Heart left ventricle (tissue), 16 donors: ENCODE results near the gene SHC4. TPM values are rescaled to one million over a fixed set of nuclear protein-coding genes. Genes with fewer than 3 reads are reported as not detected.
"Not testable (repeated sequence)": the region's sequence is repeated elsewhere in the genome, so short reads cannot be mapped to it uniquely, and the experiment has no call there.

Source experiments
- ATAC-seq, 4 donors: fragments of 200-7000 bp; cut with Tn5 transposase; one replicate each; pipeline ENCODE4 v1.9.1; 2020 to 2022; ENCODE audit warnings: moderate library complexity in 4 of 4, mild to moderate bottlenecking in 3 of 4, moderate number of reproducible peaks in 1 of 4
- DNase-seq, 5 donors: peaks; one replicate each; pipeline ENCODE4 v3.0.0-alpha.2; 2020
- H3K27ac ChIP-seq, 12 donors: fragments of 200-600 bp; sonication (generic) in 4 of 12; one replicate each; pipeline versions ENCODE4 v1.5.0 to v1.8.0; 2016 to 2022; ENCODE audit warnings: mild to moderate bottlenecking in 2 of 12
- H3K27me3 ChIP-seq, 9 donors: fragments of 200-600 bp; sonication (generic) in 2 of 9; one replicate each; pipeline versions ENCODE4 v1.5.1 to v1.8.0; 2016 to 2022; ENCODE audit warnings: mild to moderate bottlenecking in 3 of 9
- H3K36me3 ChIP-seq, 9 donors: fragments of 200-600 bp; sonication (generic) in 2 of 9; one replicate each; pipeline versions ENCODE4 v1.5.0 to v1.8.0; 2018 to 2022; ENCODE audit warnings: mild to moderate bottlenecking in 2 of 9
- H3K4me1 ChIP-seq, 12 donors: fragments of 200-600 bp; sonication (generic) in 4 of 12; one replicate each; pipeline versions ENCODE4 v1.5.0 to v1.8.0; 2016 to 2022; ENCODE audit warnings: mild to moderate bottlenecking in 3 of 12
- H3K4me3 ChIP-seq, 12 donors: fragments of 200-600 bp; sonication (generic) in 4 of 12; one replicate each; pipeline versions ENCODE4 v1.5.0 to v1.8.0; 2017 to 2022; ENCODE audit warnings: mild to moderate bottlenecking in 9 of 12, moderate library complexity in 4 of 12
- H3K9me3 ChIP-seq, 12 donors: fragments of 200-600 bp; sonication (generic) in 4 of 12; one replicate each; pipeline versions ENCODE4 v1.5.0 to v1.8.0; 2016 to 2022; ENCODE audit warnings: mild to moderate bottlenecking in 1 of 12
- POLR2A ChIP-seq, 2 donors: fragments of 450-650 bp; IDR thresholded peaks; one replicate each; pipeline ENCODE4 v1.6.1; 2017; ENCODE audit warnings: antibody characterized with exemption in 2 of 2, mild to moderate bottlenecking in 2 of 2, moderate library complexity in 2 of 2
- WGBS, 4 donors: extraction: QIAGEN DNeasy Blood & Tissue Kit in 2 of 4; methylation state at CpG; one replicate each; pipeline versions ENCODE4 v1.1.5 to v1.1.7; 2013 to 2018; 5-methylcytosine and 5-hydroxymethylcytosine counted together
- intact Hi-C, 10 donors: fragments of 100-400 bp; cut with DNase I; formaldehyde crosslinking; loops; one replicate each; pipeline versions ENCODE4 v1.11.1 to v1.14.2; 2022
- polyA plus RNA-seq, 2 donors: library from polyadenylated mRNA; stranded (reverse); fragments of 200-250 nt; gene quantifications; one replicate each; pipeline ENCODE4 v1.2.3, GENCODE V29; 2013
- total RNA-seq, 9 donors: library from RNA; depleted of rRNA in 2 of 9; stranded (reverse); fragments of >200 nt in 2 of 9; fragmentation: NEBNext Ultra II Directional in 3 of 9; extraction: Animal tissue kit (Norgen Biotek cat#: 25700) in 3 of 9; gene quantifications; one replicate each; pipeline versions ENCODE4 v1.1.0 to v1.2.4, GENCODE V29; 2016 to 2023
- TF ChIP-seq, protein P1 (sequence below), 12 donors: fragments of 200-600 bp; sonication (generic) in 4 of 12; IDR thresholded peaks; one replicate each; pipeline versions ENCODE4 v1.5.0 to v1.8.0; 2018 to 2022; ENCODE audit warnings: antibody characterized with exemption in 12 of 12, mild to moderate bottlenecking in 5 of 12
- donor health status: ischemic (EF 13 %, LVEDD 7.1; RV severe dilation, severe dysfunction).
- donor health status: healthy with polysubstance abuse.
- donor health status: DM: no; HTN: yes; CAD: no.
- donor health status: DM: no; HTN: no; CAD: no.
- donor health status: ischemic (EF 25% LVEDD 6.9; RV normal size, moderate dysfunction).
- donor health status: ischemic (EF 25% LVEDD 5.7; RV mildly dilated, moderate dysfunction).
- donor health status: healthy.
- donor health status: DM: yes; HTN: yes; CAD: no.
- donor health status: ischemic (EF 35%, LVEDD 5.7; RV mildly dilated, moderate dysfunction).
- donor health status: nonischemic (EF 11% LVEDD 7.7; RV severe dilation, severe dysfunction).
- donor health status: DM: yes; HTN: yes; CAD: no.
- donor health status: PGD.
- donor health status: ischemic (EF 29% LVEDD 5.4; RV normal size, mild dysfunction).
- donor health status: nonischemic (EF 23%, LVEDD 6.1; RV moderate dilation, normal function).

Gene SHC4
- total and polyA plus RNA-seq, 11 donors: 1.3 to 4.1 (median 2.2) TPM

DNA sequence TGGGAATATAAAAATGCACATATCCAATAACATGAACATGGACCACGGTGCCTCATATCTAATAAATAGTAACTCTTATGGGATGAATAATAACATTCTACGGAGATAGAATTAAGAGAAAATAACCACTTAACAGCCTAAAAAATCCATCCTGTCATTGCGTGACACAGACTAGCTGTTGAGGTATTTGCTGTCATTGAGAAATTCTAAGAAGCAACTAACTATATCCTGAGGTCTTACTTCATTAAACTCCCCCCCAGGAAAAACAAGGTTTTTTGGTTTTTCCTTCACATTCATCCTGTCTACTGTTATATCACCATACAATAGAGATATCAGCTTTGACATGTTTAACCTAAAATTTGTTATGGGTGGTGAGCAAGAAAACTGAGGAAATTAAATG is 167.2 kb downstream of the SHC4 start:
- Histone ChIP-seq H3K27me3 (no peaks in the 10 kb centered on the region), H3K4me3 (peak overlapping the region in 3 of 12 donors; percentile 24 to 39 (median 35)), H3K27ac (peak overlapping the region in 3 of 12 donors; percentile 27 to 50 (median 50)), H3K4me1 (peaks cover 0 to 34% (median 0%) of the 10 kb centered on the region in 12 donors), H3K9me3 (no peaks in the 10 kb centered on the region), H3K36me3 (peaks cover 0 to 17% (median 0%) of the 10 kb centered on the region in 9 donors)
- no peak for TF ChIP-seq POLR2A (IDR thresholded peaks at IDR 0.05)
- TF ChIP-seq, protein P1, sequence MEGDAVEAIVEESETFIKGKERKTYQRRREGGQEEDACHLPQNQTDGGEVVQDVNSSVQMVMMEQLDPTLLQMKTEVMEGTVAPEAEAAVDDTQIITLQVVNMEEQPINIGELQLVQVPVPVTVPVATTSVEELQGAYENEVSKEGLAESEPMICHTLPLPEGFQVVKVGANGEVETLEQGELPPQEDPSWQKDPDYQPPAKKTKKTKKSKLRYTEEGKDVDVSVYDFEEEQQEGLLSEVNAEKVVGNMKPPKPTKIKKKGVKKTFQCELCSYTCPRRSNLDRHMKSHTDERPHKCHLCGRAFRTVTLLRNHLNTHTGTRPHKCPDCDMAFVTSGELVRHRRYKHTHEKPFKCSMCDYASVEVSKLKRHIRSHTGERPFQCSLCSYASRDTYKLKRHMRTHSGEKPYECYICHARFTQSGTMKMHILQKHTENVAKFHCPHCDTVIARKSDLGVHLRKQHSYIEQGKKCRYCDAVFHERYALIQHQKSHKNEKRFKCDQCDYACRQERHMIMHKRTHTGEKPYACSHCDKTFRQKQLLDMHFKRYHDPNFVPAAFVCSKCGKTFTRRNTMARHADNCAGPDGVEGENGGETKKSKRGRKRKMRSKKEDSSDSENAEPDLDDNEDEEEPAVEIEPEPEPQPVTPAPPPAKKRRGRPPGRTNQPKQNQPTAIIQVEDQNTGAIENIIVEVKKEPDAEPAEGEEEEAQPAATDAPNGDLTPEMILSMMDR (IDR thresholded peaks at IDR 0.05): no peak
- ATAC-seq (no peak), DNase-seq (no peak)
- 83 to 95% (median 88%) methylated on average over 3 of the region's 3 CpGs for WGBS, 4 donors
- intact Hi-C loops: loop anchor here in 3 of 10 donors (5.0 to 10.0 kb wide), 3 partner anchors 152 to 439 kb away; partner anchors contain the start of gene FBN1 (in 2 of the 3)

DNA sequence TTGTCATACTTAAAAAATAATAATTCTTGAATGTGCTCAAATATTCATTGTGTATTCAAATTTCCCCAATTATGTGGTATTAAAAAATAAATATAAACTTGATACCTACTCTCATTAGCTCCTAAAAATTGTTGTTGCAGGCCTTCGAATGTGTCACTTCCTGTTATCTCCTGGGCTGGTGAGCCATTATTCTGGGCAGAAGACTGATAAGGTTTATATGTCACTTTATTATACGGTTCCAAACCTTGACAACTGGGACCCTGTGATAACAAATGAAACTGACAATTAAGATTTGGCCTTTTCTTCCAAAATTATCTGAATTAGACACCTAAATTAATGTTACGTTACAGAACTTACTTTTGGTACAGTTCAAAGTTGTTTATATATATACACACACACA is 167.8 kb downstream of the SHC4 start:
- intact Hi-C loops: loop anchor here in 3 of 10 donors (5.0 to 10.0 kb wide), 3 partner anchors 151 to 439 kb away; partner anchors contain the start of gene FBN1 (in 2 of the 3)
- Histone ChIP-seq H3K4me3 (peak overlapping the region in 1 of 12 donors; percentile 26), H3K4me1 (peaks cover 0 to 29% (median 0%) of the 10 kb centered on the region in 12 donors), H3K9me3 (no peaks in the 10 kb centered on the region), H3K27ac (peak overlapping the region in 1 of 12 donors; percentile 88), H3K36me3 (peaks cover 0 to 17% (median 0%) of the 10 kb centered on the region in 9 donors), H3K27me3 (no peaks in the 10 kb centered on the region)
- TF ChIP-seq POLR2A (IDR thresholded peaks at IDR 0.05): no peak
- TF ChIP-seq, protein P1 (IDR thresholded peaks at IDR 0.05): no peak
- no peak for DNase-seq
- no peak for ATAC-seq
- 81 to 90% (median 87%) methylated on average over 3 of the region's 3 CpGs for WGBS, 4 donors

DNA sequence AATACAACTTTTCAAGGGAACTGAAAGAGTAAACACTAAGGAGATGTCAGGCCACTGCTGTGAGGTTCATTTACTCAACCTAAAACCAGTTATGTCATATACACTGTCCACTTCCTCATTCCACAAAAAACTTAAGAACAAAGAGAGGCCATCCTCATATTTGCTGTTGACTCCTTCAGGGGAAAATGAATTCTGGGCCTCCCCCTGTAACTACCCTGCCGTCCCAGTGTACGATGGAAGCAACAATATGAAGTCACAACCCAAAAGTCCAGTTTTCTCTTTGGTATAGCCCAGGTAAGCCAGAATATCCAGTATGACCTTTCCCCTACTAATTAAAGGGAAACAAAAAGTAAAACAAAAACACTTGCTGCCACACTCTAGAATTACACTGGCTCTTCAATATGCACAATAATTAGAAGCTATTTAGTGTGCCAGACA is 169.0 kb downstream of the SHC4 start:
- H3K27ac ChIP-seq: peak overlapping the region in 3 of 12 donors; percentile 6 to 88 (median 16)
- WGBS, 4 donors: 83 to 91% (median 89%) methylated on average over 2 of the region's 2 CpGs
- ATAC-seq: peak in 3 of 4 donors; percentile 52 to 60 (median 58)

DNA sequence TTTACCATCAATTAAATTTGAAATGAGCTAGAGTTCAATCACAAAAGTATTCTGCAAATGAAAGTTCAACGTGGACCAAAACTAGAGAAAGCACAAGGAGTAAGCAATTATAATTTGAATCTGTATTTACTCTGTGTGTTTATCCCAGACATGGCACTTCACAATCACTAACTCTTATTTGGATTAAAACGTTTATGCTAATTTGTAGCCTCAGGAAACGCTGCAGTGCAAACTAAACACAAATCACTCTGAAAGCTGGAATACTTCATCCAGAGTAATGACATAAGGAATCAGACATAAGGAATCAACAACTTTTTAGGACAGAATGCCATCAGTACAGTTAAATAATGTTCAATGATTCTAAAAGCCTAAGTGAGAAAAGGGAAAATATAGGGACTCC is 171.3 kb downstream of the SHC4 start:
- DNase-seq (no peak), ATAC-seq (no peak)
- Histone ChIP-seq H3K27me3 (no peaks in the 10 kb centered on the region), H3K4me1 (peaks cover 0 to 20% (median 0%) of the 10 kb centered on the region in 12 donors), H3K4me3 (no peak overlapping the region), H3K9me3 (no peaks in the 10 kb centered on the region), H3K27ac (no peak overlapping the region), H3K36me3 (peaks cover 0 to 50% (median 0%) of the 10 kb centered on the region in 9 donors)
- 51 to 86% (median 65%) methylated on average over 3 of the region's 3 CpGs for WGBS, 4 donors
- no peak for TF ChIP-seq POLR2A (IDR thresholded peaks at IDR 0.05)
- TF ChIP-seq, protein P1 (IDR thresholded peaks at IDR 0.05): no peak
- intact Hi-C loops: loop anchor here in 3 of 10 donors (10.0 kb wide), 2 partner anchors 148 to 348 kb away; partner anchors contain the start of gene FBN1 (in 2 of the 3)

More for the DNA sequence above, 169.0 kb downstream of the SHC4 start:
- no peak for DNase-seq
- peaks cover 0 to 27% (median 0%) of the 10 kb centered on the region in 9 donors for H3K36me3 ChIP-seq
- TF ChIP-seq POLR2A (IDR thresholded peaks at IDR 0.05): no peak
- TF ChIP-seq, protein P1 (IDR thresholded peaks at IDR 0.05): no peak
- intact Hi-C loops: loop anchor here in 3 of 10 donors (5.0 to 10.0 kb wide), 3 partner anchors 150 to 437 kb away; partner anchors contain the start of gene FBN1 (in 2 of the 3)
- peak overlapping the region in 3 of 12 donors; percentile 2 to 26 (median 7) for H3K4me3 ChIP-seq
- H3K27me3 ChIP-seq: no peaks in the 10 kb centered on the region
- H3K9me3 ChIP-seq: no peaks in the 10 kb centered on the region
- peaks cover 0 to 20% (median 0%) of the 10 kb centered on the region in 12 donors for H3K4me1 ChIP-seq

DNA sequence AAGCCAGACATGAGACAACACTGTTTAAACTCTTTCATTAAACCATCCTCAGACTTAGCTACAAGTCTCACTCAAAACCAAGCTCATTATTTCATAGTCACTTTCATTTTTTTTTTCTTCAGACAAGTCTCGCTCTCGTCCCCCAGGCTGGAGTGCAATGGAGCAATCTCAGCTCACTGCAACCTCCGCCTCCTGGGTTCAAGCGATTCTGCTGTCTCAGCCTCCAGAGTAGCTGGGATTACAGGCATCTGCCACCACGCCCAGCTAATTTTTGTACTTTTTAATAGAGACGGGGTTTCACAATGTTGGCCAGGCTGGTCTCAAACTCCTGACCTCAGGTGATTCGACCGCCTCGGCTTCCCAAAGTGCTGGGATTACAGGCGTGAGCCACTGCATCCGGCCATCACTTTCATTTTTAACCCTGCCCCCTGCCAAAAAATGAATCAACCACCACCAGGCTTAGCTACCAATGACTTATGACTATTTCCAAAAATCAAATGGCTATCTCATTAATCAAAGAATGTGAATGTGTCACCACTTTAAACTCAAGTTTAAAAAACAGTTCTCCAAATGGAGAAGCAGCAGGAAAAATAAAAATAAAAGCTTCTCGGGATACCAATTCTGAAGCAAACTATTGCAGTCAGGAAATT is 173.1 kb downstream of the SHC4 start:
- Histone ChIP-seq H3K4me1 (peaks cover 0 to 16% (median 0%) of the 10 kb centered on the region in 12 donors), H3K36me3 (peaks cover 0 to 58% (median 0%) of the 10 kb centered on the region in 9 donors), H3K4me3 (peak overlapping the region in 2 of 12 donors; percentile 13 to 32)
- intact Hi-C loops: loop anchor here in 3 of 10 donors (10.0 kb wide), 2 partner anchors 146 to 346 kb away; partner anchors contain the start of gene FBN1 (in 2 of the 3)
- not testable (repeated sequence) for ATAC-seq, H3K9me3 ChIP-seq, DNase-seq, H3K27me3 ChIP-seq, H3K27ac ChIP-seq
- 86 to 95% (median 94%) methylated on average over 12 of the region's 12 CpGs for WGBS, 4 donors
